ENCODE data around the gene PIP5K1A.

DNA sequence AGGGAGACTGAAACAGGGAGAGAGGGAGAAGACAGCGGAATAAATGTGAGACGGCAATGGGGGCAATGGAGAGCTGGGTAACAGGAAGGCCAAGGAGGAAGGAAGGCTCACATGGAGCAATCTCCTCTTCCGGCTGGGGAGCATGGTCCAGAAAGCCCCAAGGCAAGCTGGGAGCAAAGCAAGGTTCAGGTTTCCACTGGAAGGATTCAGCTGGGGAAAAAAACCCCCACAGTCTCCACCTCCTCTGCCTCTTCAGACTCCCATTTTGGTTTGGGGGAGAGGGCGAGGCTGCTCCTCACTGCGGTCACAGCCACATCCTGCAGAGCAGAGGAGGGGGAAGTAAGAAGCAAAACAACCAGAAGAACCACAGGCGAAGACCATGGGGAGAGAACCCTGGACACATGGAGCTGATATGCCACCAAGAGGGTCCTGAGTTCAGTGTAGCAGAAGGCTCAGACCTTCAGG, 41.3 kb upstream of the PIP5K1A start:
- TF ChIP-seq, protein P1, sequence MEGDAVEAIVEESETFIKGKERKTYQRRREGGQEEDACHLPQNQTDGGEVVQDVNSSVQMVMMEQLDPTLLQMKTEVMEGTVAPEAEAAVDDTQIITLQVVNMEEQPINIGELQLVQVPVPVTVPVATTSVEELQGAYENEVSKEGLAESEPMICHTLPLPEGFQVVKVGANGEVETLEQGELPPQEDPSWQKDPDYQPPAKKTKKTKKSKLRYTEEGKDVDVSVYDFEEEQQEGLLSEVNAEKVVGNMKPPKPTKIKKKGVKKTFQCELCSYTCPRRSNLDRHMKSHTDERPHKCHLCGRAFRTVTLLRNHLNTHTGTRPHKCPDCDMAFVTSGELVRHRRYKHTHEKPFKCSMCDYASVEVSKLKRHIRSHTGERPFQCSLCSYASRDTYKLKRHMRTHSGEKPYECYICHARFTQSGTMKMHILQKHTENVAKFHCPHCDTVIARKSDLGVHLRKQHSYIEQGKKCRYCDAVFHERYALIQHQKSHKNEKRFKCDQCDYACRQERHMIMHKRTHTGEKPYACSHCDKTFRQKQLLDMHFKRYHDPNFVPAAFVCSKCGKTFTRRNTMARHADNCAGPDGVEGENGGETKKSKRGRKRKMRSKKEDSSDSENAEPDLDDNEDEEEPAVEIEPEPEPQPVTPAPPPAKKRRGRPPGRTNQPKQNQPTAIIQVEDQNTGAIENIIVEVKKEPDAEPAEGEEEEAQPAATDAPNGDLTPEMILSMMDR (IDR thresholded peaks at IDR 0.05): no peak
- TF ChIP-seq POLR2A (IDR thresholded peaks at IDR 0.05): no peak

All from uterus (tissue), 2 donors.